ENCODE measurements around the gene AGBL4. TPM values are rescaled to one million over a fixed set of nuclear protein-coding genes. Genes with fewer than 3 reads are reported as not detected.

The AGBL4 gene
- total and polyA plus RNA-seq, 2 of the 4 experiments (the other 2 are of a cell fraction): not detected

- in situ Hi-C loops (cut with MboI; ENCODE audit: low sequenced_read_pairs) (no loop called here), intact Hi-C loops (cut with micrococcal nuclease) (no loop called here), dilution Hi-C loops (cut with HindIII; ENCODE audit: low sequenced_read_pairs, unreplicated experiment) (no loop called here)
- H2BK15ac ChIP-seq (ENCODE audit: low read depth, low read length): no peak overlapping the region
- ChIA-PET POLR2A (ENCODE audit: unreplicated experiment) (no interaction called here), CTCF (no interaction called here)
- H2BK20ac ChIP-seq (ENCODE audit: low read depth, low read length): no peak overlapping the region
- no peaks in the 10 kb centered on the region for H3K9me1 ChIP-seq (ENCODE audit: insufficient read depth, low read length)
- H3K18ac ChIP-seq (ENCODE audit: low read depth, low read length): no peak overlapping the region
- H3K4me1 ChIP-seq (ENCODE audit: control insufficient read depth, insufficient read depth, low read length): no peaks in the 10 kb centered on the region
- no peak overlapping the region for H2AFZ ChIP-seq (replicated peaks; ENCODE audit: low read length, poor library complexity)
- no peaks in the 10 kb centered on the region for H3K79me1 ChIP-seq (ENCODE audit: low read depth in 1 of 2, low read length in 2 of 2)
- H4K20me1 ChIP-seq (ENCODE audit: insufficient read depth, low read length): no peaks in the 10 kb centered on the region
- no peak overlapping the region for H4K91ac ChIP-seq (ENCODE audit: insufficient read depth, low read depth, low read length)
- H2AK9ac ChIP-seq (replicated peaks; ENCODE audit: low read depth, low read length, poor library complexity): no peak overlapping the region
- DNase-seq: no peak
- H3K4me2 ChIP-seq (ENCODE audit: low read depth, low read length): no peak overlapping the region
- no peak overlapping the region for H2AK5ac ChIP-seq (ENCODE audit: low read depth, low read length)
- H4K8ac ChIP-seq (ENCODE audit: low read depth in 2 of 2, low read length in 2 of 2): no peak overlapping the region
- H4K5ac ChIP-seq (ENCODE audit: low read depth, low read length): no peak overlapping the region
- BruUV-seq (replicated peaks): no TSS peak
- ATAC-seq (ENCODE audit: low read depth): no peak
- H2BK120ac ChIP-seq (ENCODE audit: low read depth, low read length): no peak overlapping the region
- no peaks in the 10 kb centered on the region for H3K27me3 ChIP-seq (ENCODE audit: control insufficient read depth, insufficient read depth, low read length)
- no peak overlapping the region for H3K27ac ChIP-seq (ENCODE audit: insufficient read depth, low read length)
- H3K14ac ChIP-seq (replicated peaks; ENCODE audit: low read depth, low read length): no peak overlapping the region
- H3K23ac ChIP-seq (ENCODE audit: low read depth, low read length): no peak overlapping the region
- no peak overlapping the region for H3K9ac ChIP-seq (ENCODE audit: low read depth, low read length)
- H3K4ac ChIP-seq (ENCODE audit: low read depth, low read length): no peak overlapping the region
- no peak overlapping the region for H2BK5ac ChIP-seq (ENCODE audit: low read depth, low read length, poor library complexity, severe bottlenecking)
- TF ChIP-seq FOS (IDR thresholded peaks at IDR 0.05; ENCODE audit: low read depth, low read length) (no peak), CEBPB (IDR thresholded peaks at IDR 0.05; ENCODE audit: low read depth, low read length) (no peak), POLR2A (IDR thresholded peaks at IDR 0.05; ENCODE audit: low read depth, low read length) (no peak), RCOR1 (IDR thresholded peaks at IDR 0.05; ENCODE audit: insufficient replicate concordance, low read length) (no peak), SMC3 (IDR thresholded peaks at IDR 0.05; ENCODE audit: low read depth, low read length) (no peak), NFE2L2 (IDR thresholded peaks at IDR 0.05; ENCODE audit: low read depth, low read length) (no peak), MAFK (IDR thresholded peaks at IDR 0.05; ENCODE audit: low read depth, low read length) (no peak), RAD21 (IDR thresholded peaks at IDR 0.05; ENCODE audit: low read length) (no peak), CHD1 (IDR thresholded peaks at IDR 0.05; ENCODE audit: low read depth, low read length) (no peak), MXI1 (IDR thresholded peaks at IDR 0.05; ENCODE audit: borderline replicate concordance, low read depth, low read length) (no peak)
- no peak overlapping the region for H3K56ac ChIP-seq (ENCODE audit: extremely low read depth, insufficient read depth, low read length)
- no peak overlapping the region for H3K4me3 ChIP-seq (ENCODE audit: insufficient read depth, low read depth, low read length)
- H3K9me3 ChIP-seq (ENCODE audit: control insufficient read depth, insufficient read depth, low read length): 0 out of 2 replicates have a peak, but pooled peaks cover 3% of the 10 kb centered on the region
- no peaks in the 10 kb centered on the region for H3K36me3 ChIP-seq (ENCODE audit: control insufficient read depth, insufficient read depth, low read length)
These were observed 626.7 kb downstream of the AGBL4 start for GRCh38 chr1:49397086-49397485.
